Gastroesophageal sphincter (tissue), 4 donors: Measurements from ENCODE around the gene RITA1. TPM values are rescaled to one million over a fixed set of nuclear protein-coding genes. Genes with fewer than 3 reads are reported as not detected.
A peak's percentile ranks its signal among the peaks of the same experiment; 100 is the strongest.

Experiments
- ATAC-seq: fragments of 150-250 bp; one replicate; pipeline ENCODE4 v1.9.1; 2016; ENCODE audit warnings: mild to moderate bottlenecking, moderate library complexity
- H3K27ac ChIP-seq, 4 donors: fragments of 200-600 bp; sonication (generic) in 3 of 4; 1 replicate in 3 of 4; 2 replicates in 1 of 4; pipeline ENCODE4 v1.5.1; 2016 to 2019
- H3K27me3 ChIP-seq: fragments of 200-600 bp; sonication (generic); one replicate; pipeline ENCODE4 v1.5.1; 2019
- H3K36me3 ChIP-seq, 2 donors: fragments of 200-600 bp; sonication (generic); one replicate each; pipeline ENCODE4 v1.5.1; 2019; ENCODE audit warnings: control low read depth in 1 of 2
- H3K4me1 ChIP-seq, 3 donors: fragments of 200-600 bp; sonication (generic); 1 replicate in 2 of 3; 2 replicates in 1 of 3; pipeline ENCODE4 v1.5.1; 2016 to 2019; ENCODE audit warnings: control low read depth in 2 of 3
- H3K4me3 ChIP-seq, 2 donors: fragments of 200-600 bp; sonication (generic); one replicate each; pipeline ENCODE4 v1.5.1; 2019; ENCODE audit warnings: mild to moderate bottlenecking in 1 of 2, moderate library complexity in 1 of 2
- H3K9me3 ChIP-seq, 3 donors: fragments of 200-600 bp; sonication (generic); one replicate each; pipeline ENCODE4 v1.5.1; 2017 to 2019; ENCODE audit warnings: control low read depth in 2 of 3
- CTCF ChIP-seq, 4 experiments: fragments of 200-600 bp in 2 of 4; fragments of 450-650 bp in 2 of 4; sonication (generic) in 1 of 4; IDR thresholded peaks; one replicate each; pipeline ENCODE4 v1.5.1; 2017 to 2019; ENCODE audit warnings: antibody characterized with exemption in 4 of 4, mild to moderate bottlenecking in 2 of 4, moderate library complexity in 2 of 4
- EP300 ChIP-seq: sonication (generic); formaldehyde crosslinking; IDR thresholded peaks from one replicate; pipeline ENCODE4 v1.6.1; 2017; ENCODE audit warnings: antibody characterized with exemption, mild to moderate bottlenecking
- POLR2A ChIP-seq, 2 donors: fragments of 450-650 bp; IDR thresholded peaks; one replicate each; pipeline ENCODE4 v1.6.1; 2017; ENCODE audit warnings: antibody characterized with exemption in 2 of 2, mild to moderate bottlenecking in 2 of 2, moderate library complexity in 1 of 2
- POLR2AphosphoS5 ChIP-seq: sonication (generic); formaldehyde crosslinking; IDR thresholded peaks from one replicate; pipeline ENCODE4 v1.6.1; 2017; ENCODE audit warnings: antibody characterized with exemption
- WGBS, 2 donors: methylation state at CpG; one replicate each; pipeline ENCODE4 v1.1.5; 2018; ENCODE audit warnings: low coverage in 1 of 2; 5-methylcytosine and 5-hydroxymethylcytosine counted together
- total RNA-seq, 4 donors: library from RNA; depleted of rRNA; stranded (reverse); fragments of >200 nt; gene quantifications; one replicate each; pipeline ENCODE4 v1.1.0, GENCODE V29; 2016

Gene RITA1
- total RNA-seq, 4 donors from 2014 or later, result 12.3 to 22.8 (median 16.6) TPM

- 17 to 60% methylated on average over 1 to 2 of the region's 5 CpGs for WGBS, 2 donors
These were observed 43.0 kb downstream of the RITA1 start for GRCh38 chr12:113228394-113229028.

DNA sequence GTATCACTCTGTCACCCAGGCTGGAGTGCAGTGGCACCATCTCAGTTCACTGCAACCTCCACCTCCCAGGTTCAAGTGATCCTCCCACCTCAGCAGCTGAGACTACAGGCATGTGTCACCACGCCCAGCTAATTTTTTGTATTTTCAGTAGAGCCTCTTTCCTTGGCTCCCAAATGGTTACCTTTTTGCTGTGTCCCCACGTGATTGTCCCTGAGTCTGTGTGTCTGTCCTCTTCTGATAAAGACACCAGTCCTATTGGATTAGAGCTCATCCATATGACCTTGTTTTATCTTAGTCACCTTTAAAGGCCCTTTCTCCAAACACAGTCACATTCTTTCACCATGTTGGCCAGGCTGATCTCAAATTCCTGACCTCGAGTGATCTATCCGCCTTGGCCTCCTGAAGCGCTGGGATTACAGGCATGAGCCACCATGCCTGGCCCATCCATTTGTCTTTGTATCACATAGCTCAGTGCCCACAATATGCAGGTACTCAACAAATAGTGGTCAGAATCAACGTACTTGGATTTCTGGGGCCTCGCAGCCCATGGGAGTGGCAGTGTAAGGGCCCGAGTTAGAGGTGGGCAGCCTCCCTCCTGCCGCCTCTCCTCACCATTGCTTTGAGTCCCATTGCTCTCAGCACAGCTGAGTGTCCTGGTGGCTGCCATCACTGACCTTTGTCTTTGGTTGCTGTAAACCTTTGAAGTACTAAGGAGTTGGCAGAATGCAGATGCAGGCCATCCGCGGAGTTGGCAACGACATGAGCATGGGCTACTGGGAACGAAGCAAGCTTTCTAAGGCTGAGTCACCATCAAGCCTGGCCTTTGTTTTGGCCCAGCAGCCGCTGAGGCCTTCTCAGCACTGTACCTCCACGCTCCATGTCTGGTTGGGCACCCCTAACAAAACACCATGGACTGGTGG is 45.1 kb downstream of the RITA1 start:
- WGBS, 2 donors, result 80 to 86% methylated on average over 2 to 11 of the region's 15 CpGs
- TF ChIP-seq EP300 (no peak), POLR2A (IDR thresholded peaks at IDR 0.05) (no peak), POLR2AphosphoS5 (no peak), CTCF (IDR thresholded peaks at IDR 0.05) (no peak)
- H3K4me3 ChIP-seq, result no peak overlapping the region
- H3K9me3 ChIP-seq, result no peaks in the 10 kb centered on the region
- peaks cover 0 to 88% of the 10 kb centered on the region in 2 donors for H3K36me3 ChIP-seq
- no peak for ATAC-seq
- H3K27me3 ChIP-seq, result no peaks in the 10 kb centered on the region
- H3K27ac ChIP-seq, result peak overlapping the region in 1 of 4 donors; percentile 51
- peaks cover 0 to 75% (median 18%) of the 10 kb centered on the region in 3 donors for H3K4me1 ChIP-seq

More at GRCh38 chr12:113228394-113229028, 43.0 kb downstream of the RITA1 start:
- TF ChIP-seq POLR2AphosphoS5, result no peak
- no peak for TF ChIP-seq POLR2A (IDR thresholded peaks at IDR 0.05)
- no peak for TF ChIP-seq CTCF (IDR thresholded peaks at IDR 0.05)
- no peak for TF ChIP-seq EP300
- no peak for ATAC-seq
- Histone ChIP-seq H3K27ac (peak overlapping the region in 2 of 4 donors; percentile 2 to 55), H3K27me3 (no peaks in the 10 kb centered on the region), H3K4me3 (no peak overlapping the region), H3K36me3 (peaks cover 0 to 72% of the 10 kb centered on the region in 2 donors), H3K4me1 (peaks cover 0 to 90% (median 20%) of the 10 kb centered on the region in 3 donors), H3K9me3 (no peaks in the 10 kb centered on the region)

- H3K4me3 ChIP-seq, result no peak overlapping the region
- TF ChIP-seq EP300 (no peak), POLR2AphosphoS5 (no peak), CTCF (IDR thresholded peaks at IDR 0.05) (no peak), POLR2A (IDR thresholded peaks at IDR 0.05) (no peak)
- H3K27me3 ChIP-seq, result no peaks in the 10 kb centered on the region
- no peak for ATAC-seq
- peaks cover 0 to 78% (median 18%) of the 10 kb centered on the region in 3 donors for H3K4me1 ChIP-seq
- peak overlapping the region in 3 of 4 donors; percentile 43 to 51 (median 48) for H3K27ac ChIP-seq
- H3K36me3 ChIP-seq, result peaks cover 0 to 93% of the 10 kb centered on the region in 2 donors
- 65 to 75% methylated on average over 4 to 7 of the region's 8 CpGs for WGBS, 2 donors
- H3K9me3 ChIP-seq, result no peaks in the 10 kb centered on the region
These were observed 45.9 kb downstream of the RITA1 start for GRCh38 chr12:113231235-113232088.

- WGBS, 2 donors, result 73 to 80% methylated on average over 1 to 8 of the region's 18 CpGs
- no peak for ATAC-seq
- peak overlapping the region in 3 of 4 donors; percentile 43 to 51 (median 48) for H3K27ac ChIP-seq
- H3K4me3 ChIP-seq, result no peak overlapping the region
- peaks cover 0 to 78% (median 18%) of the 10 kb centered on the region in 3 donors for H3K4me1 ChIP-seq
- H3K36me3 ChIP-seq, result peaks cover 0 to 87% of the 10 kb centered on the region in 2 donors
- no peaks in the 10 kb centered on the region for H3K27me3 ChIP-seq
- no peak for TF ChIP-seq POLR2A (IDR thresholded peaks at IDR 0.05)
- TF ChIP-seq POLR2AphosphoS5, result no peak
- TF ChIP-seq EP300, result no peak
- TF ChIP-seq CTCF (IDR thresholded peaks at IDR 0.05), result no peak
- H3K9me3 ChIP-seq, result no peaks in the 10 kb centered on the region
These were observed 46.7 kb downstream of the RITA1 start for GRCh38 chr12:113232089-113232839.
